SK-N-SH treated with all-trans-retinoic acid at 6 μM for 48 hours (cell line): ENCODE data around the gene MMP2.

Experiments used
- ATAC-seq: fragments of 200-7000 bp; cut with Tn5 transposase; 3 replicates; pipeline ENCODE4 v1.9.1; 2020; ENCODE audit warnings: mild to moderate bottlenecking, moderate library complexity
- ARNTL ChIP-seq: fragments of 450-650 bp; formaldehyde crosslinking; IDR thresholded peaks from 2 replicates; pipeline ENCODE4 v1.5.0; 2020; ENCODE audit warnings: low read depth, mild to moderate bottlenecking, moderate library complexity, borderline replicate concordance
- BACH2 ChIP-seq: fragments of 250-450 bp; sonication (Bioruptor Pico); IDR thresholded peaks from 2 replicates; pipeline ENCODE4 v1.9.0; 2021; ENCODE audit warnings: mild to moderate bottlenecking, borderline replicate concordance
- CSDC2 ChIP-seq: fragments of 250-450 bp; sonication (Bioruptor Pico); IDR thresholded peaks from 2 replicates; pipeline ENCODE4 v1.5.0; 2020; ENCODE audit warnings: mild to moderate bottlenecking, moderate library complexity
- ESRRG ChIP-seq: fragments of 250-450 bp; sonication (Bioruptor Pico); IDR thresholded peaks from 2 replicates; pipeline ENCODE4 v1.6.1; 2021; ENCODE audit warnings: mild to moderate bottlenecking
- GLIS3 ChIP-seq: fragments of 250-450 bp; sonication (Bioruptor Pico); IDR thresholded peaks from 2 replicates; pipeline ENCODE4 v1.5.0; 2020; ENCODE audit warnings: mild to moderate bottlenecking, moderate library complexity
- ISL1 ChIP-seq: fragments of 250-450 bp; sonication (Bioruptor Pico); IDR thresholded peaks from 2 replicates; pipeline ENCODE4 v2.1.2; 2022; ENCODE audit warnings: mild to moderate bottlenecking, moderate library complexity
- OSR1 ChIP-seq: fragments of 250-450 bp; sonication (Bioruptor Pico); IDR thresholded peaks from 2 replicates; pipeline ENCODE4 v1.8.0; 2022; ENCODE audit warnings: moderate library complexity, mild to moderate bottlenecking, inconsistent platforms
- PPARA ChIP-seq: fragments of 250-450 bp; sonication (Bioruptor Pico); IDR thresholded peaks from 2 replicates; pipeline ENCODE4 v1.5.0; 2020; ENCODE audit warnings: mild to moderate bottlenecking, borderline replicate concordance
- RARB ChIP-seq: fragments of 250-450 bp; sonication (Bioruptor Pico); IDR thresholded peaks from 2 replicates; pipeline ENCODE4 v1.8.0; 2021; ENCODE audit warnings: mild to moderate bottlenecking, moderate library complexity
- SNAI2 ChIP-seq: fragments of 250-450 bp; sonication (Bioruptor Pico); IDR thresholded peaks from 2 replicates; pipeline ENCODE4 v1.5.0; 2020; ENCODE audit warnings: mild to moderate bottlenecking, moderate library complexity
- TCF4 ChIP-seq: fragments of 250-450 bp; sonication (Bioruptor Pico); IDR thresholded peaks from 2 replicates; pipeline ENCODE4 v1.8.0; 2021; ENCODE audit warnings: mild to moderate bottlenecking, moderate library complexity, borderline replicate concordance
- TOX ChIP-seq: fragments of 250-450 bp; sonication (Bioruptor Pico); IDR thresholded peaks from 2 replicates; pipeline ENCODE4 v1.8.0; 2021; ENCODE audit warnings: mild to moderate bottlenecking, moderate library complexity, borderline replicate concordance
- ZC3H10 ChIP-seq: fragments of 250-450 bp; sonication (Bioruptor Pico); IDR thresholded peaks from 2 replicates; pipeline ENCODE4 v1.5.1; 2021; ENCODE audit warnings: mild to moderate bottlenecking, moderate library complexity
- ZFP3 ChIP-seq: fragments of 250-450 bp; sonication (Bioruptor Pico); IDR thresholded peaks from 2 replicates; pipeline ENCODE4 v1.5.0; 2020; ENCODE audit warnings: mild to moderate bottlenecking, moderate library complexity
- ZNF565 ChIP-seq: fragments of 450-650 bp; formaldehyde crosslinking; conservative IDR thresholded peaks from 2 replicates; pipeline ENCODE4 v1.5.0; 2020; ENCODE audit warnings: low read depth, mild to moderate bottlenecking, moderate library complexity
- ZNF70 ChIP-seq: fragments of 450-650 bp; formaldehyde crosslinking; IDR thresholded peaks from 2 replicates; pipeline ENCODE4 v1.5.0; 2020; ENCODE audit warnings: mild to moderate bottlenecking, moderate library complexity
- ZNF8 ChIP-seq: fragments of 450-650 bp; formaldehyde crosslinking; IDR thresholded peaks from 2 replicates; pipeline ENCODE4 v1.5.0; 2020; ENCODE audit warnings: mild to moderate bottlenecking, moderate library complexity
- TF ChIP-seq, protein P1 (sequence below): fragments of 250-450 bp; sonication (Bioruptor Pico); IDR thresholded peaks from 2 replicates; pipeline ENCODE4 v1.5.1; 2020; ENCODE audit warnings: low read depth, mild to moderate bottlenecking, moderate library complexity
- TF ChIP-seq, protein P2 (sequence below): fragments of 250-450 bp; sonication (Bioruptor Pico); IDR thresholded peaks from 2 replicates; pipeline ENCODE4 v1.8.0; 2020; ENCODE audit warnings: mild to moderate bottlenecking, moderate library complexity, borderline replicate concordance
- TF ChIP-seq, protein P3 (sequence below): fragments of 250-450 bp; sonication (Bioruptor Pico); IDR thresholded peaks from 2 replicates; pipeline ENCODE4 v1.5.0; 2020; ENCODE audit warnings: mild to moderate bottlenecking, moderate library complexity
- TF ChIP-seq, protein P4 (sequence below): fragments of 250-450 bp; sonication (Bioruptor Pico); IDR thresholded peaks from 2 replicates; pipeline ENCODE4 v1.5.1; 2021; ENCODE audit warnings: mild to moderate bottlenecking, moderate library complexity
- TF ChIP-seq, protein P5 (sequence below): fragments of 250-450 bp; sonication (Bioruptor Pico); IDR thresholded peaks from 2 replicates; pipeline ENCODE4 v1.8.0; 2021; ENCODE audit warnings: low read depth, mild to moderate bottlenecking, moderate library complexity, borderline replicate concordance

Gene MMP2

DNA sequence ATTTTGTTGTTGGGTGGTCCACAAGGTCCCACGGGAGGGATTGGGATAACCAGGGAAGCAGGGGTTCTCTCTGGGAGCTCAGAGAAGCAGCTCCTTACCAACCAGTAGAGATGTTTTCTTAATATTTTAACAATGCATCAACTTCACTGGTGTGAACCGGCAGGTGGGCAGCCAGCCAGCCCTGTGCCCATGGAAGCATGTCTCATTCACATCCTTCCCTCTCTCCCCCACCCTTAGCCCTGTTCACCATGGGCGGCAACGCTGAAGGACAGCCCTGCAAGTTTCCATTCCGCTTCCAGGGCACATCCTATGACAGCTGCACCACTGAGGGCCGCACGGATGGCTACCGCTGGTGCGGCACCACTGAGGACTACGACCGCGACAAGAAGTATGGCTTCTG, 9.3 kb downstream of the MMP2 start:
- TF ChIP-seq, protein P1, sequence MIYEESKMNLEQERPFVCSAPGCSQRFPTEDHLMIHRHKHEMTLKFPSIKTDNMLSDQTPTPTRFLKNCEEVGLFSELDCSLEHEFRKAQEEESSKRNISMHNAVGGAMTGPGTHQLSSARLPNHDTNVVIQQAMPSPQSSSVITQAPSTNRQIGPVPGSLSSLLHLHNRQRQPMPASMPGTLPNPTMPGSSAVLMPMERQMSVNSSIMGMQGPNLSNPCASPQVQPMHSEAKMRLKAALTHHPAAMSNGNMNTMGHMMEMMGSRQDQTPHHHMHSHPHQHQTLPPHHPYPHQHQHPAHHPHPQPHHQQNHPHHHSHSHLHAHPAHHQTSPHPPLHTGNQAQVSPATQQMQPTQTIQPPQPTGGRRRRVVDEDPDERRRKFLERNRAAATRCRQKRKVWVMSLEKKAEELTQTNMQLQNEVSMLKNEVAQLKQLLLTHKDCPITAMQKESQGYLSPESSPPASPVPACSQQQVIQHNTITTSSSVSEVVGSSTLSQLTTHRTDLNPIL (CRISPR knock-in tag): no peak
- no peak for TF ChIP-seq ESRRG (CRISPR knock-in tag)
- no peak for TF ChIP-seq ZNF8 (CRISPR knock-in tag)
- no peak for TF ChIP-seq ZNF70 (CRISPR knock-in tag)
- TF ChIP-seq, protein P2, sequence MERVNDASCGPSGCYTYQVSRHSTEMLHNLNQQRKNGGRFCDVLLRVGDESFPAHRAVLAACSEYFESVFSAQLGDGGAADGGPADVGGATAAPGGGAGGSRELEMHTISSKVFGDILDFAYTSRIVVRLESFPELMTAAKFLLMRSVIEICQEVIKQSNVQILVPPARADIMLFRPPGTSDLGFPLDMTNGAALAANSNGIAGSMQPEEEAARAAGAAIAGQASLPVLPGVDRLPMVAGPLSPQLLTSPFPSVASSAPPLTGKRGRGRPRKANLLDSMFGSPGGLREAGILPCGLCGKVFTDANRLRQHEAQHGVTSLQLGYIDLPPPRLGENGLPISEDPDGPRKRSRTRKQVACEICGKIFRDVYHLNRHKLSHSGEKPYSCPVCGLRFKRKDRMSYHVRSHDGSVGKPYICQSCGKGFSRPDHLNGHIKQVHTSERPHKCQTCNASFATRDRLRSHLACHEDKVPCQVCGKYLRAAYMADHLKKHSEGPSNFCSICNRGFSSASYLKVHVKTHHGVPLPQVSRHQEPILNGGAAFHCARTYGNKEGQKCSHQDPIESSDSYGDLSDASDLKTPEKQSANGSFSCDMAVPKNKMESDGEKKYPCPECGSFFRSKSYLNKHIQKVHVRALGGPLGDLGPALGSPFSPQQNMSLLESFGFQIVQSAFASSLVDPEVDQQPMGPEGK (CRISPR knock-in tag): no peak
- TF ChIP-seq GLIS3: no peak
- no peak for TF ChIP-seq CSDC2 (CRISPR knock-in tag)
- TF ChIP-seq ZFP3 (CRISPR knock-in tag): no peak
- TF ChIP-seq ARNTL (CRISPR knock-in tag): no peak
- TF ChIP-seq SNAI2 (CRISPR knock-in tag): no peak
- ATAC-seq: peak; percentile 16; the same call in 2 of the 3 replicates

DNA sequence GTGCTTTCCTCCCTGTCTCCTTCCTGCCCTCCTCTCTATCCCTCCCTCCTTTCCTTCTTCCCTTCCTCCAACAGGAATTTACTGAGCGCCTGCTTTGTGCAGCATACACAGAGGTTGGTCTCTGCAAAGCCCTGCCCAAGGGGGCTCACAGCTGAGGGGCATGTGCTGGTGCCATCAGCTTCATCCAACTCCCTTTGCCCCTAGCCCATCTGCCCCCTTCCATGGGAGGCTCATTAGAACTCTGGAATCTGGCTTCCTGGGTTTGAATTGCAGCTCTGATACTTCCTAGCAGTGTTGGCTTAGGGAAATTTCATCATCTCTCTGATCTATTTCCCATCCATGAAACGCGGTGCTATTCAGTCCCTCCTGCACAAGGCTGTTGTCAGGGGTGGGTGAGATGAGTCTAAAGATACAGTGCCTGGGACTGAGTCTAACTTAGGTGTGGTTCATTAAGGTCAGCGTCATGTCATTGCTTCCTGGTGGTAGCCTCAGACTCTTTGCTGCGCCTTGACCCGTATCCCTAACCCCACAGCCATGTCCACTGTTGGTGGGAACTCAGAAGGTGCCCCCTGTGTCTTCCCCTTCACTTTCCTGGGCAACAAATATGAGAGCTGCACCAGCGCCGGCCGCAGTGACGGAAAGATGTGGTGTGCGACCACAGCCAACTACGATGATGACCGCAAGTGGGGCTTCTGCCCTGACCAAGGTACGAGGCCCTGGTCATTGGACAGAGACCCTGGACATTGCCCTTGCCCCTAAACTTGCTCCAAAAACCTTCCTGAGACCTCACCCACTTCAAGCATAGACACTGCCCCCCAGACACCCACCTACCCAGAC, 10.3 kb downstream of the MMP2 start:
- TF ChIP-seq PPARA (CRISPR knock-in tag) (no peak), OSR1 (no peak), ISL1 (CRISPR knock-in tag) (no peak), CSDC2 (CRISPR knock-in tag) (no peak), ZNF565 (CRISPR knock-in tag) (no peak), TCF4 (CRISPR knock-in tag) (no peak), ZC3H10 (CRISPR knock-in tag) (no peak), ZNF8 (CRISPR knock-in tag) (no peak), TOX (CRISPR knock-in tag) (no peak), RARB (CRISPR knock-in tag) (no peak)
- TF ChIP-seq, protein P1 (CRISPR knock-in tag): no peak
- TF ChIP-seq, protein P2 (CRISPR knock-in tag): no peak
- no peak for ATAC-seq

DNA sequence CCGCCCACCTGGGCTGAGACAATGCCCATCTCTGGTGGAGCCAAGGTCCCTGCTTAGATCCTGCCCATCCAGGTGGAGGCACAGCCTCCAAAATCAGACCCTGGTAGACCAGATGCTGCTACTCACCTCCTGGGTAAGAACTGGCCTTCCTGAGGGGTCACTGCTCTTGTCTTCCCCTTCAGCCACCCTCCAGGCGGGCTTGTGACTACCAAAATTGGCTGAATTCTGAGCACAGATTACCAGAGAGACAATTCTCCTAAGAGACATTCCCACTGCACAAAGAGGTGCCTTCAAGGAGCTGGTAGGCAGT, 10.9 kb downstream of the MMP2 start:
- ATAC-seq: no peak
- TF ChIP-seq RARB (CRISPR knock-in tag): no peak
- TF ChIP-seq ZC3H10 (CRISPR knock-in tag): no peak
- TF ChIP-seq ARNTL (CRISPR knock-in tag): no peak
- TF ChIP-seq CSDC2 (CRISPR knock-in tag): no peak
- no peak for TF ChIP-seq TOX (CRISPR knock-in tag)
- no peak for TF ChIP-seq SNAI2 (CRISPR knock-in tag)
- TF ChIP-seq, protein P3, sequence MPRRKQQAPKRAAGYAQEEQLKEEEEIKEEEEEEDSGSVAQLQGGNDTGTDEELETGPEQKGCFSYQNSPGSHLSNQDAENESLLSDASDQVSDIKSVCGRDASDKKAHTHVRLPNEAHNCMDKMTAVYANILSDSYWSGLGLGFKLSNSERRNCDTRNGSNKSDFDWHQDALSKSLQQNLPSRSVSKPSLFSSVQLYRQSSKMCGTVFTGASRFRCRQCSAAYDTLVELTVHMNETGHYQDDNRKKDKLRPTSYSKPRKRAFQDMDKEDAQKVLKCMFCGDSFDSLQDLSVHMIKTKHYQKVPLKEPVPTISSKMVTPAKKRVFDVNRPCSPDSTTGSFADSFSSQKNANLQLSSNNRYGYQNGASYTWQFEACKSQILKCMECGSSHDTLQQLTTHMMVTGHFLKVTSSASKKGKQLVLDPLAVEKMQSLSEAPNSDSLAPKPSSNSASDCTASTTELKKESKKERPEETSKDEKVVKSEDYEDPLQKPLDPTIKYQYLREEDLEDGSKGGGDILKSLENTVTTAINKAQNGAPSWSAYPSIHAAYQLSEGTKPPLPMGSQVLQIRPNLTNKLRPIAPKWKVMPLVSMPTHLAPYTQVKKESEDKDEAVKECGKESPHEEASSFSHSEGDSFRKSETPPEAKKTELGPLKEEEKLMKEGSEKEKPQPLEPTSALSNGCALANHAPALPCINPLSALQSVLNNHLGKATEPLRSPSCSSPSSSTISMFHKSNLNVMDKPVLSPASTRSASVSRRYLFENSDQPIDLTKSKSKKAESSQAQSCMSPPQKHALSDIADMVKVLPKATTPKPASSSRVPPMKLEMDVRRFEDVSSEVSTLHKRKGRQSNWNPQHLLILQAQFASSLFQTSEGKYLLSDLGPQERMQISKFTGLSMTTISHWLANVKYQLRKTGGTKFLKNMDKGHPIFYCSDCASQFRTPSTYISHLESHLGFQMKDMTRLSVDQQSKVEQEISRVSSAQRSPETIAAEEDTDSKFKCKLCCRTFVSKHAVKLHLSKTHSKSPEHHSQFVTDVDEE (CRISPR knock-in tag): no peak
- no peak for TF ChIP-seq PPARA (CRISPR knock-in tag)
- TF ChIP-seq ZNF565 (CRISPR knock-in tag): no peak
- TF ChIP-seq, protein P4, sequence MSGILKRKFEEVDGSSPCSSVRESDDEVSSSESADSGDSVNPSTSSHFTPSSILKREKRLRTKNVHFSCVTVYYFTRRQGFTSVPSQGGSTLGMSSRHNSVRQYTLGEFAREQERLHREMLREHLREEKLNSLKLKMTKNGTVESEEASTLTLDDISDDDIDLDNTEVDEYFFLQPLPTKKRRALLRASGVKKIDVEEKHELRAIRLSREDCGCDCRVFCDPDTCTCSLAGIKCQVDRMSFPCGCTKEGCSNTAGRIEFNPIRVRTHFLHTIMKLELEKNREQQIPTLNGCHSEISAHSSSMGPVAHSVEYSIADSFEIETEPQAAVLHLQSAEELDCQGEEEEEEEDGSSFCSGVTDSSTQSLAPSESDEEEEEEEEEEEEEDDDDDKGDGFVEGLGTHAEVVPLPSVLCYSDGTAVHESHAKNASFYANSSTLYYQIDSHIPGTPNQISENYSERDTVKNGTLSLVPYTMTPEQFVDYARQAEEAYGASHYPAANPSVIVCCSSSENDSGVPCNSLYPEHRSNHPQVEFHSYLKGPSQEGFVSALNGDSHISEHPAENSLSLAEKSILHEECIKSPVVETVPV (CRISPR knock-in tag): no peak
- TF ChIP-seq BACH2 (CRISPR knock-in tag): no peak
- TF ChIP-seq, protein P5, sequence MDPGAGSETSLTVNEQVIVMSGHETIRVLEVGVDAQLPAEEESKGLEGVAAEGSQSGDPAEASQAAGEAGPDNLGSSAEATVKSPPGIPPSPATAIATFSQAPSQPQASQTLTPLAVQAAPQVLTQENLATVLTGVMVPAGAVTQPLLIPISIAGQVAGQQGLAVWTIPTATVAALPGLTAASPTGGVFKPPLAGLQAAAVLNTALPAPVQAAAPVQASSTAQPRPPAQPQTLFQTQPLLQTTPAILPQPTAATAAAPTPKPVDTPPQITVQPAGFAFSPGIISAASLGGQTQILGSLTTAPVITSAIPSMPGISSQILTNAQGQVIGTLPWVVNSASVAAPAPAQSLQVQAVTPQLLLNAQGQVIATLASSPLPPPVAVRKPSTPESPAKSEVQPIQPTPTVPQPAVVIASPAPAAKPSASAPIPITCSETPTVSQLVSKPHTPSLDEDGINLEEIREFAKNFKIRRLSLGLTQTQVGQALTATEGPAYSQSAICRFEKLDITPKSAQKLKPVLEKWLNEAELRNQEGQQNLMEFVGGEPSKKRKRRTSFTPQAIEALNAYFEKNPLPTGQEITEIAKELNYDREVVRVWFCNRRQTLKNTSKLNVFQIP (CRISPR knock-in tag): no peak
- TF ChIP-seq TCF4 (CRISPR knock-in tag): no peak
- TF ChIP-seq, protein P1 (CRISPR knock-in tag): no peak
- TF ChIP-seq ZNF8 (CRISPR knock-in tag): no peak
